Loucy (cell line): ENCODE results near the gene DSCAML1.

Experiments used
- H2AFZ ChIP-seq: fragments of 200-600 bp; sonication (generic); 2 replicates; pipeline ENCODE4 v1.6.0; 2016; ENCODE audit warnings: antibody characterized with exemption, mild to moderate bottlenecking, low read length, moderate library complexity
- H3F3A ChIP-seq: fragments of 200-600 bp; 2 replicates; pipeline ENCODE4 v1.6.0; 2016; ENCODE audit warnings: antibody characterized with exemption, low read depth, mild to moderate bottlenecking
- H3K27me3 ChIP-seq: fragments of 200-600 bp; sonication (generic); 2 replicates; pipeline ENCODE4 v1.6.1; 2014; ENCODE audit warnings: low read length, mild to moderate bottlenecking; ENCODE audit not compliant: insufficient read depth, poor library complexity, severe bottlenecking
- H3K36me3 ChIP-seq: fragments of 200-600 bp; sonication (generic); 2 replicates; pipeline ENCODE4 v1.6.1; 2016; ENCODE audit warnings: low read length; ENCODE audit not compliant: insufficient read depth
- H3K4me1 ChIP-seq: fragments of 200-600 bp; sonication (generic); 2 replicates; pipeline ENCODE4 v1.5.1; 2014; ENCODE audit warnings: low read length, mild to moderate bottlenecking; ENCODE audit not compliant: insufficient read depth, poor library complexity, severe bottlenecking
- H3K4me2 ChIP-seq: fragments of 200-600 bp; sonication (generic); 2 replicates; pipeline ENCODE4 v1.6.0; 2014; ENCODE audit warnings: antibody characterized with exemption, low read length, low read depth, mild to moderate bottlenecking; ENCODE audit not compliant: poor library complexity, severe bottlenecking
- H3K4me3 ChIP-seq: fragments of 200-600 bp; sonication (generic); 2 replicates; pipeline ENCODE4 v1.5.1; 2014; ENCODE audit warnings: low read length, mild to moderate bottlenecking, mixed read lengths; ENCODE audit not compliant: poor library complexity, severe bottlenecking
- H3K79me2 ChIP-seq: fragments of 200-600 bp; sonication (generic); 2 replicates; pipeline ENCODE4 v1.6.1; 2014; ENCODE audit warnings: low read length; ENCODE audit not compliant: insufficient read depth
- H3K9ac ChIP-seq: fragments of 200-600 bp; sonication (generic); 2 replicates; pipeline ENCODE4 v1.6.0; 2014; ENCODE audit warnings: mild to moderate bottlenecking, low read depth, low read length, moderate library complexity; ENCODE audit not compliant: poor library complexity, severe bottlenecking
- H3K9me2 ChIP-seq: fragments of 200-600 bp; sonication (generic); replicated peaks from 2 replicates; pipeline ENCODE4 v1.6.1; 2016; ENCODE audit warnings: low read depth, low read length, mixed read lengths
- H3K9me3 ChIP-seq: fragments of 200-600 bp; sonication (generic); 2 replicates; pipeline ENCODE4 v1.6.1; 2014; ENCODE audit warnings: mild to moderate bottlenecking, antibody characterized with exemption, low read length, low read depth; ENCODE audit not compliant: insufficient read depth
- H4K20me1 ChIP-seq: fragments of 200-600 bp; sonication (generic); 2 replicates; pipeline ENCODE4 v1.6.0; 2014; ENCODE audit warnings: antibody characterized with exemption, low read length, mild to moderate bottlenecking; ENCODE audit not compliant: insufficient read depth, poor library complexity, severe bottlenecking
- EZH2phosphoT487 ChIP-seq: fragments of 200-600 bp; IDR thresholded peaks from 2 replicates; pipeline ENCODE4 v1.6.1; 2018; ENCODE audit warnings: antibody characterized with exemption, mild to moderate bottlenecking, moderate library complexity, borderline replicate concordance
- TF ChIP-seq, protein P1 (sequence below): fragments of 200-600 bp; sonication (generic); conservative IDR thresholded peaks from 2 replicates; pipeline ENCODE4 v1.5.1; 2014; ENCODE audit warnings: mild to moderate bottlenecking, antibody characterized with exemption, low read length

Gene DSCAML1

DNA sequence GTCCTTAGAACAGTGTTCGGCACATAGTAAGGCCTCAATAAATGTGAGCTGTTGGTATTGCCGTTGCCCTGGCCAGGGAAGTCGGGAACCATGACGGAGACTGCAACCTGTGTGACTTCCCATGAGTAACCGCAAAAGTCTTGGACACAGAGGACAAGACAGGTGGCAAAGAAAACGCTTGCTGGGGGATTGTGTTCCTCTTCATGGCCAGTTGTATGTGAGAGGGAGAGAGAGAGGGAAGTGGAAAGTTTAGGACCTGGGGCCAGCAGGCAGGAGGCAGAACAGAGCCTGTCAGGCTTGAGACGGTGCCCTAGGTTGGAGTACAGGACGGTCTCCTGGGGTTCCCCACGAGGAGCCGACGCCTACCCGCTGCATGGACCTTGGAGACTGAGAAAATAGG is 379.2 kb downstream of the DSCAML1 start:
- H3K9ac ChIP-seq = no peak overlapping the region
- no peaks in the 10 kb centered on the region for H3K27me3 ChIP-seq
- no peaks in the 10 kb centered on the region for H3K9me3 ChIP-seq
- no peaks in the 10 kb centered on the region for H3F3A ChIP-seq
- H4K20me1 ChIP-seq = no peaks in the 10 kb centered on the region
- no peak overlapping the region for H3K4me3 ChIP-seq
- no peaks in the 10 kb centered on the region for H3K79me2 ChIP-seq
- no peak overlapping the region for H3K4me2 ChIP-seq
- TF ChIP-seq, protein P1, sequence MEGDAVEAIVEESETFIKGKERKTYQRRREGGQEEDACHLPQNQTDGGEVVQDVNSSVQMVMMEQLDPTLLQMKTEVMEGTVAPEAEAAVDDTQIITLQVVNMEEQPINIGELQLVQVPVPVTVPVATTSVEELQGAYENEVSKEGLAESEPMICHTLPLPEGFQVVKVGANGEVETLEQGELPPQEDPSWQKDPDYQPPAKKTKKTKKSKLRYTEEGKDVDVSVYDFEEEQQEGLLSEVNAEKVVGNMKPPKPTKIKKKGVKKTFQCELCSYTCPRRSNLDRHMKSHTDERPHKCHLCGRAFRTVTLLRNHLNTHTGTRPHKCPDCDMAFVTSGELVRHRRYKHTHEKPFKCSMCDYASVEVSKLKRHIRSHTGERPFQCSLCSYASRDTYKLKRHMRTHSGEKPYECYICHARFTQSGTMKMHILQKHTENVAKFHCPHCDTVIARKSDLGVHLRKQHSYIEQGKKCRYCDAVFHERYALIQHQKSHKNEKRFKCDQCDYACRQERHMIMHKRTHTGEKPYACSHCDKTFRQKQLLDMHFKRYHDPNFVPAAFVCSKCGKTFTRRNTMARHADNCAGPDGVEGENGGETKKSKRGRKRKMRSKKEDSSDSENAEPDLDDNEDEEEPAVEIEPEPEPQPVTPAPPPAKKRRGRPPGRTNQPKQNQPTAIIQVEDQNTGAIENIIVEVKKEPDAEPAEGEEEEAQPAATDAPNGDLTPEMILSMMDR = no peak
- no peak for TF ChIP-seq EZH2phosphoT487
- H3K9me2 ChIP-seq = no peaks in the 10 kb centered on the region
- H3K4me1 ChIP-seq = no peaks in the 10 kb centered on the region
- H3K36me3 ChIP-seq = no peaks in the 10 kb centered on the region
- no peak overlapping the region for H2AFZ ChIP-seq

DNA sequence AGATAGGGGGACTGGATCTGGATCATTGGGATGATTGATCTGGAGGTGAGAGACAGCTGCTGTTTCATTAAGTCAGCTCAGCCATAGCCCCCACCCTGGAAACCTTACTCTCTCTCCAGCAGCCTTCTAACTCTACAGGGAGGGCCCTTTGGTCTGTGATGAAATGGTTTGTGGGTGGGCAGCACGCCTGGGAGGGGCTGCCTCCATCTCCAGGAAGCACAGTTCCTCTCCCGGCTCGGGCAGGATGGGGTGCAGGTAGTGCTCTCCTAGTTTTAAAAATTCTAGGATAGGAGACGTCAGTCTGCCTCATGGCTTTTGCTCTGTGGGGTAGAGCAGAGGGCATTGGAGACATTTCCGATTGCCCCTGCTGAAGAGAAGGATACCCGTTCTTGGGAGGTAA is 379.7 kb downstream of the DSCAML1 start:
- no peaks in the 10 kb centered on the region for H3K4me1 ChIP-seq
- no peaks in the 10 kb centered on the region for H4K20me1 ChIP-seq
- no peaks in the 10 kb centered on the region for H3F3A ChIP-seq
- H3K4me3 ChIP-seq = no peak overlapping the region
- no peak overlapping the region for H2AFZ ChIP-seq
- no peaks in the 10 kb centered on the region for H3K79me2 ChIP-seq
- no peak for TF ChIP-seq EZH2phosphoT487
- TF ChIP-seq, protein P1 = no peak
- no peaks in the 10 kb centered on the region for H3K36me3 ChIP-seq
- no peaks in the 10 kb centered on the region for H3K9me3 ChIP-seq
- H3K9me2 ChIP-seq = no peaks in the 10 kb centered on the region
- H3K9ac ChIP-seq = no peak overlapping the region
- no peaks in the 10 kb centered on the region for H3K27me3 ChIP-seq
- H3K4me2 ChIP-seq = no peak overlapping the region

DNA sequence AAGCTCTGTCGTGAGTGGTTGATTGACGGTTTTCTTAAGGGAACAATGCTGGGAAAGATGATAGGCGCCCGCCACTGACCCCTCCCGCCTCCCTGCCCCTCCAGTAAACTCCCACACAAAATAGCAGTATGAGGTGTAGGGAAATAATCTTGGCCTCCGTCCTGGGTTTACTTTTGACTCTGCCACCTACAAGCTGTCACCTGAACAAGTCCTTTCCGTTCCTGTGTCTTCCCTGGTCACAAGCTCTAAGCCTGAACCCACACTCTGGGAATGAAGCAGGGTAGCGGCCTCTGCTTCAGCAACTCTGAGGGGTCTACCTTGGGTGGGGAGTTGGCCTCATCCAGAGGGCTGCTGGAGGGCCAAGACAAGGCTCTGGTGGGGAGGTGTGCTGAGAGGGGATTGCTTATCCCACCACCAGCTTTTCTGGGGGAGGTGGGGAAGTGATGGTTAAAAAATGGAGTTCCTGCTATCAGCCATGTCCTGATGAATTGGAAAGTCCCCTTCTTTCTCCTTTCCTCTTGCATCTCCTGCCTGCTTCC is 381.6 kb downstream of the DSCAML1 start:
- Histone ChIP-seq H3K4me3 (no peak overlapping the region), H2AFZ (no peak overlapping the region), H3K27me3 (no peaks in the 10 kb centered on the region), H3K9me2 (no peaks in the 10 kb centered on the region), H3F3A (no peaks in the 10 kb centered on the region), H3K9me3 (no peaks in the 10 kb centered on the region), H3K4me1 (no peaks in the 10 kb centered on the region), H3K79me2 (no peaks in the 10 kb centered on the region), H4K20me1 (no peaks in the 10 kb centered on the region), H3K9ac (no peak overlapping the region), H3K36me3 (no peaks in the 10 kb centered on the region), H3K4me2 (no peak overlapping the region)
- TF ChIP-seq, protein P1 = no peak
- no peak for TF ChIP-seq EZH2phosphoT487
